ENCODE results near the gene PHOSPHO2. TPM values are rescaled to one million over a fixed set of nuclear protein-coding genes. Genes with fewer than 3 reads are reported as not detected.

The PHOSPHO2 gene
- total and polyA plus RNA-seq, 9 of the 15 experiments (the other 6 are each of a cell fraction or from before 2014, with no cell fraction given): 7.8 to 19.1 (median 11.7) TPM

GRCh38 chr2:169716238-169716886, 22.1 kb downstream of the PHOSPHO2 start (continued):
- TF ChIP-seq HDAC6 (IDR thresholded peaks at IDR 0.05; ENCODE audit: low read depth, low read length) (no peak), HLTF (IDR thresholded peaks at IDR 0.05) (no peak), HDGF (IDR thresholded peaks at IDR 0.05) (no peak), NR2C2 (CRISPR knock-in tag; IDR thresholded peaks at IDR 0.05) (0 out of 2 replicates have a peak, but pooled peaks have one; percentile 62), NR2C2 (tag; IDR thresholded peaks at IDR 0.05) (no peak), BCOR (IDR thresholded peaks at IDR 0.05) (0 out of 2 replicates have a peak, but pooled peaks have one; percentile 38), RBM22 (IDR thresholded peaks at IDR 0.05; ENCODE audit: low read depth, low read length, poor library complexity, severe bottlenecking) (no peak), BCLAF1 (IDR thresholded peaks at IDR 0.05; ENCODE audit: borderline replicate concordance in 1 of 2, control insufficient read depth in 1 of 2, low read depth in 2 of 2, low read length in 1 of 2) (no peak), NONO (IDR thresholded peaks at IDR 0.05; ENCODE audit: low read depth in 2 of 2, low read length in 1 of 2) (no peak), PHF21A (IDR thresholded peaks at IDR 0.05; ENCODE audit: borderline replicate concordance, low read depth) (no peak), FOXA3 (CRISPR knock-in tag; conservative IDR thresholded peaks at IDR 0.05 in 1 of 2, IDR thresholded peaks at IDR 0.05 in 1 of 2) (peak; percentile 33 to 35; a peak in 1 of 4 replicates), XRCC4 (IDR thresholded peaks at IDR 0.05; ENCODE audit: extremely low read depth, insufficient read depth, insufficient read length) (no peak), E4F1 (CRISPR knock-in tag; IDR thresholded peaks at IDR 0.05; ENCODE audit: borderline replicate concordance) (no peak), PRDM10 (IDR thresholded peaks at IDR 0.05; ENCODE audit: partially characterized antibody) (peak; percentile 16), POU5F1 (IDR thresholded peaks at IDR 0.05; ENCODE audit: borderline replicate concordance, low read depth, low read length, partially characterized antibody) (no peak), MTA2 (IDR thresholded peaks at IDR 0.05; ENCODE audit: low read depth) (0 out of 2 replicates have a peak, but pooled peaks have one; percentile 26)
